Stimulated activated naive CD4-positive, alpha-beta T cell (primary cell): Measurements from ENCODE around the gene OSGEPL1.
"Not testable (repeated sequence)": the region's sequence is repeated elsewhere in the genome, so short reads cannot be mapped to it uniquely, and the experiment has no call there.

ENCODE experiments used
- DNase-seq, 6 experiments: peaks; one replicate each; lab custom pipeline; 2025; lab: John Stamatoyannopoulos, UW

Gene OSGEPL1, protein sequence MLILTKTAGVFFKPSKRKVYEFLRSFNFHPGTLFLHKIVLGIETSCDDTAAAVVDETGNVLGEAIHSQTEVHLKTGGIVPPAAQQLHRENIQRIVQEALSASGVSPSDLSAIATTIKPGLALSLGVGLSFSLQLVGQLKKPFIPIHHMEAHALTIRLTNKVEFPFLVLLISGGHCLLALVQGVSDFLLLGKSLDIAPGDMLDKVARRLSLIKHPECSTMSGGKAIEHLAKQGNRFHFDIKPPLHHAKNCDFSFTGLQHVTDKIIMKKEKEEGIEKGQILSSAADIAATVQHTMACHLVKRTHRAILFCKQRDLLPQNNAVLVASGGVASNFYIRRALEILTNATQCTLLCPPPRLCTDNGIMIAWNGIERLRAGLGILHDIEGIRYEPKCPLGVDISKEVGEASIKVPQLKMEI

GRCh38 chr2:189762551-189763298 is at the start of gene OSGEPL1:
OSGEPL1 (minus strand) TSS chr2:189762792; CDS start chr2:189761640, 1,152 bp downstream.
- DNase-seq, result peak; percentile 82 to 92 (median 90)

GRCh38 chr2:189803431-189803830 is 40.8 kb upstream of the OSGEPL1 start:
- no peak for DNase-seq

GRCh38 chr2:189802396-189802912 is 39.9 kb upstream of the OSGEPL1 start:
- DNase-seq, result no peak

DNA sequence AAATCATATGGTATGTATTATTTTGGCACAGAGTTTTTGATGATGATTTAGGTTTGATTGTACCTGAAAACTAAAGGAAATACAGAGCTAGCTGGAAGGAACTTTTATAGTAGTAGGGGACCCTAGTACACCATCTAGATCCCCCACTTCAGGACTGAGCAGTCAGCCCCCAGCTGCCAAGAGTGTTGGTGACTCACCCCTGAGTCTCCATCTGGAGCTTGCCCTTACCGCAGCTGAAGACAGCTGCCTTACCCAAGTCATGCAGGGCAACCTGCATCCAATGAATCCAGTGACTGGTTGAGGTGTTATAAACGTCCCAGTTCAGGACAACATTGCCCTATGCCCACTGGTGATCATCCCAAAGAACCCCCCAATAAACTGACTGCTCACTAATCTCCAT is 36.9 kb upstream of the OSGEPL1 start:
- peak in 4 of 6 experiments; percentile 36 to 95 (median 90) for DNase-seq

GRCh38 chr2:189799030-189799331 is 36.4 kb upstream of the OSGEPL1 start:
- DNase-seq, result no peak

DNA sequence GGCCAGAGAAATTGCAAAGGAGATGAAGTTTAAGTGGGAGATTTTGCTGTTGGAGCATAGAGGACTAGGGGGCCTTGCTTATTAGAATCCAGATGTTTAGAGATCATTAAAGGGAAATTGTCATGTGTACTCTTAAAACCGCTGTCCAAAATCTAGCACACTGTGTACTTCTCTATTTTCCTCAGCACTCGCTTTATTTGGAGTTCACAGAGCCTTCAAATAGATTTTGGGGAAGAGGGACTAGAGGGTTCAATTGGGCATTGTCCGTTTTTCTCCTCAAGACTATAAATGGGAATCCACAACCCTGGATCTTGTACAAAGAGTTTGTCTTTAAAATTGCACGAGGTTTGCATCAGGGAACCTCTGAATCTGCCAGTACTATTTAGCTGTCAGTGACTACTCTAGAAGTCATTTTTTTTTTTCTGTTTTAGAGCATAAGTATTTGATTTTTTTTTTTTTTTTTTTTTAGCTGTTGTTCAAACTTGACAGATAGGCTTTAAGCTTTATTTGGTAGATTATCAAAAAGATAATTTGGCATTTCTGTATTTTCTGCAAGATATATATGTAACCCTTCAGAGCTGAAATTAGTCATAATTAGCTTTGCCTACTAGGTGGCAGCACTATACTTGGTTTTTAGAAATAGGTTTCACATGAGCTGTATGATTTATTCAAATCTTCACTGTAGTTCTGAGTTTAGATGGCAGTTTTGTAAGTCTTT is 35.9 kb upstream of the OSGEPL1 start:
- peak in 1 of 6 experiments; percentile 6 for DNase-seq

DNA sequence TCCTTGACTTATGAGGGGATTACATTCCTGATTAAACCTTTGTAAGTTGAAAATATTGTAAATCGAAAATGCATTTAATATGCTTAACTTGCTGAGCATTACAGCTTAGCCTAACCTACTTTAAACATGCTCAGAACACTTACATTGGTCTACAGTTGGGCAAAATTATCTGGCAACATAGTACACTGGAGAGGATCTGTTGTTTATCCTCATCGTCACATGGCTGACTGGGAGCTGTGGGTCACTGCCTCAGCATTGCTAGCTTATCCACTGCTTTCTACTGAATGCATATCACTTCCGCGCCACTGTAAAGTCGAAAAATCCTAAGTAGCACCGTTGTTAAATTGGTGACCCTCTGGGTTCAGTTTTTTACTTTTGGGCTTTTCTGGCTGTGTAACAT is 35.3 kb upstream of the OSGEPL1 start:
- DNase-seq, result no peak

DNA sequence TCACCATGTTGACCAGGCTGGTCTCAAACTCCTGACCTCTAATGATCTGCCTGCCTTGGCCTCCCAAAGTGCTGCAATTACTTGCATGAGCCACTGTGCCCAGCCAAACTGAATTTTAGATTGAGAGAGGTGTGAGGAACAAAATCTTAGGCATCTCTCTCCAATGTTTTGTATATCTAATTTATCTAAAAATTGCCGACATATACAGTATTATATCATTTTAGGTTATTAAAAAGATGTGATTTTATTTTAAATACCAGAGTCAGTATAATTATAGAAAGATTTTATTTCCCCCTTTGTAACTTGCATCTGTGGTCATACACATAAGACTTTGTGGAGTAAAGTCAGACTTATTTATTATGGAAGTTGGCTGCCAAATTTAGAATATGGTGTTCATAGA is 31.7 kb upstream of the OSGEPL1 start:
- no peak for DNase-seq

GRCh38 chr2:189791338-189792042 is 28.9 kb upstream of the OSGEPL1 start:
- DNase-seq, result no peak

DNA sequence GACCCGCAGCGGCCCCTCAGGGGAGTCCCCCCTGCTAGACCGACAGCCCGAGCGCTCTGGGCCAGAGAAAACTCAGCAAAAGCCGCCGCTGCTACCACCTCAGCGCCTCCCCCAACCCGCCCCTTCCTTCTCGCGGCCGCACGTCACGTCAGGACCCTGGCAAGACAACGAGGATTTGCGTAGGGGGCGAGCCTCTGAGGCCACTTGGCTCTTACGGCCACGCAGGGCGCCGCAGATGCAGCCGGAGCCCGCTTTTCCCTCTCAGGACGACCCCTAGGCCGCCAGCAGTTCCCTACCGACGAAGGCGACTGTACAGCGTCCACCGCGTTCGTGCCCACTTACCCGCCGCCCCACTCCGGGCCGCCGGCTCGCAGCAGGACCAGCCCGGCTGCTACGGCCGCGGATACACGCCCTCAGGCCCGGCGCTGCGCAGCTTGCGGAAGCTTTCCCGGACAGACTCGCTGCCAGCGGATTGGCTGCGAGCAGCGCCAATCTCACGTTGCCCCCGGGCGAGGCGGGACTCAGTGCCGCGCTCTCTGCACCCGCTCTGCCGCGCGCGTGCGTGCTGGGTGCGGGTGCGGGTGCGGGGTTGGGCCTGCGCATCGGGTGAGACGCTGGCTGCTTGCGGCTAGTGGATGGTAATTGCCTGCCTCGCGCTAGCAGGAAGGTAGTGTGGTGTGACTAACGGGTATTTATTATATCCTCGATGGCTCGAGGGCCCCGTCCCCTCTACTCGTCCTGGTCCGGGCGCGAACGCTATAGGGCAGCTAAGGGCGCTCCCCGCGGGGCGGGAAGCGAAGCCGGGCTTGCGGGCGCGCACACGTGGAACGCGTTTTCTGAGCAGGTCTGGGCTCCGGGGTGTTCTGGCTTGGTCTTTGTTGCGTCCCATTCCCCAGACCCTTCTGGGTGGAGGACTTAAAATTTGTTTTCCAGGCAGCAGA is 21.6 kb upstream of the OSGEPL1 start, which contains the start of the genes ORMDL1 and PMS1:
ORMDL1 (minus strand) TSS at position 413 of the 941 bp plus-strand sequence. CDS start 1,744 bp downstream, outside the sequence.
PMS1 (plus strand) TSS at position 524 of the 941 bp plus-strand sequence. CDS start 7,360 bp downstream, outside the sequence.
- peak; percentile 88 to 97 (median 92) for DNase-seq

DNA sequence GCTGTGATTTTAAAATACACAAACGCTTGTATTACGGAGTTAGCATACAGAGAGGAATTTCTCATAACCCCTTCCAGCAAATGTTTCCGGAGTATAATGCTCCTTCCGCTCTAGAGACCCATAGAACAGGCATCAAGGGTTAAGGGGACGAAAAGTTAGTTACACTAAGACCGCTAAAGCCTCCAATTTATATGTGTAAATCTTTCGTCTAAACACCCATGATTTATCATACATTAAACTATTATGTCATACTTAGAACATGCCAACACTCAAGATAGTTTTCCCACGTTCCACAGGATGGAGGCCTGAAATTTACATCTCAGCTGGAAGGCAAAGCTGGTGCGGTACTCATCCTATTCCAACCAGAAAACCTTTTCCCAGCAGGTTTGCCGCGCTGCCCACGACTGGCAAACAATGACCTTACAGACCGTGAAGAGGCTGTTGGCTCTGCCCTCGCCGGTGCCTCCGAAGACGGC is 20.9 kb upstream of the OSGEPL1 start:
- DNase-seq, result peak in 2 of 6 experiments; percentile 50 to 69

DNA sequence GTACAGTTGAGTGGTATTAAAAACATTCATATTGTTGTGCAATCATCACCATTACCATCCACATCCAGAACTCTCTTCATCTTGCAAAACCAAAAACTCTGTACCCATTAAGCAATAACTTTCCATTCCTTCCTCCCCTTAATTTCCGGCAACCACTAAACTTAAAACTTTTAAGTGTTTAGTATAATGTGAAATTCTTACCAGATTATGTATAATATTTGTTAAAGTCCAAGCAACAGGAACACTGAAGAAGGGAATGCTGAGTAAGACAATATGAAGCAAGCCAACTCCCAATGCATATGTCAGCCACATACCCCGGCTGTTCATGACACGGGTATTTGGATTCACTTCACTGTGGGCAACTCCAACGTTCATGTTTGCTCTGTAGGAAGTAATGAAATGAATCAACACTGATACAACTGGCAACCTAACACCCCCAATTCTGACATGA is 19.7 kb upstream of the OSGEPL1 start:
- DNase-seq, result no peak

GRCh38 chr2:189772212-189772611 is 9.6 kb upstream of the OSGEPL1 start:
- no peak for DNase-seq

DNA sequence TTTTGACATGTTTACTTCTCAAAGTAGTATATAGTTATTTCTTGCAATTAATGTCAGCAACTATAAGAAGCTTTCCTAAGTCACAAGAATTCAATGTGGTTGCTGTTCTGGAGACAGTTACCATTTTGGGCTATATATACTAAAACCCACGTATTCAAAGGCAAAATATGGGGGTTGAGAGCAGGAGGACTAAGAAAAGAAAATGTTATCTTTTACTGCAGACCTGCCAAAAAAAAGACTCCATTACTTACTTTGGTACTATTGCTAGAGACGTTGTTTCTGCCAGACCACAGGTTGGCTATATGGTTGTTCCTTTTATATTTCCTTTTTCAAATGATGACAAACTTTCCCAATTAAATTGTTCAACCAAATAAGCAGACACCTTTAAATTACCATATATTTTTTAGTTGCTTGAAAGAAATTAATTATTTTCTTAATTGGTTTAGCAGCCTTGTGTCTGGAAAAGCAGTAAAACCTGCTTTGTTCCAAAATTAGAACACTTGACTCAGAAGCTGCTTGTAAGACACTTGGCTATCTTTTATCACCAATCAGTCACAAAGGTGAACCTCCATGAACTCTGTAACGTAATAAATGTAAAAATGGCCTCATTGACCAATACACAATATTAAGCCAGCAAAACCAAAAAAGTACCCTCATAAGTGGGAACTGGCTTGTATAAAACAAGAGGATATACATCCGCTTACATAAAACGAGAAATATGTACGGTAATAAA is 8.2 kb upstream of the OSGEPL1 start:
- no peak for DNase-seq

- no peak for DNase-seq
These were observed 1.5 kb upstream of the OSGEPL1 start for GRCh38 chr2:189763908-189764661.

DNA sequence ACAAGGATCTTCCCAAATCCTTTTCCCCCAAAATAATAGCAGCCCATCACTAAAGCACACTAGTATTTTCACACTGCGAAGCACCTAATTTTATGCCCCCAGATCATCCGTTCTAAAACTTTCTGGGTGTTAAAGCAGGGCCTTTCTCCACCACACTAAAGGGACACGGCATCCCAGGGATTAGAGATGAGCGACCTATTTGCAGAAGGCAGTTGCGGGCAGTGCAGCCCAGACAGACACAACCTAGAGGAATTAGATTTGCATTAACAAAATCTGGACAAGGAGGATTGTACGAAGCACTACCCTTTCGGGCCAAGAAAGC is 402 bp downstream of the OSGEPL1 start:
- no peak for DNase-seq

DNA sequence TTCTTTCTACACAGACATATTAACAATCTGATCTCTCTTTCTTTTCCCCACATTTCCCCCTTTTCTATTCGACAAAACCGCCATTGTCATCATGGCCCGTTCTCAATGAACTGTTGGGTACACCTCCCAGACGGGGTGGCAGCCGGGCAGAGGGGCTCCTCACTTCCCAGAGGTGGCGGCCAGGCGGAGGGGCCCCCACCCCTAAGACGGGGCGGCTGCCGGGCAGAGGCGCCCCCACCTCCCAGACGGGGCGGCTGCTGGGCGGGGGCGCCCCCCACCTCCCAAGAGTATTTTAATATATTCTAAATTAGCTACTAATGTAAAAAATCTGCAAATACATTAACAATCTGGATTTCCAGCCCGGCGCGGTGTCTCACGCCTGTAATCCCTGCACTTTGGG is 2.4 kb downstream of the OSGEPL1 start:
- DNase-seq, result not testable (repeated sequence)

DNA sequence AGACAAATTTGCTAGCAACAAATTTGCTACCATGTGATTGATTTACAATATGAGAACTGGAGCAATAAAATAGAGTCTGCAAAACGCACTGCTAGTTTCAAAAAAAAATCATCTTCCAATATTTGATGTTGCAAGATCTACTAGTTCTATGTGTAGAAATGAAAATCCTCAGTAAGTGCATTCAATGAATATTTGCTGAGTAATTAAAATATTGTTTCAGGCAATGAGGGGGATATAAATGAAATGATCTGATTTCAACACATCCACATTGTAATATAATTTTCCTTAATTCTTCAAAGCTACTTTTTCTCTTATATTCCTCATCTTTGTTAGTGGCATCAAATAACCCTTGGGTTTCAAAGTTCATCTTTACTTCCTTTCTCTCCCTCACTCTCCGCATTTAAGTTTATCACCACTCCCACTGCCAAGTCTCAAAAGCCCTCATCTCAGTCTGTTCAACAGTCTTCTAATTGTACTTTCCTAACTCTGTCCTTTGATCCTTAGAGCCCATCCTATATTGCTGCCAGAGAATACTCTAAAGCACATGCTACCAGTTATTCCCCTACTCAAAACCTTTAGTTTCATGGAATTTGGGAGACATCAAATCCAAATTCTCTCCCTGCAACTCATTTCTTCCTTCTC is 6.2 kb downstream of the OSGEPL1 start:
- no peak for DNase-seq
